Measurements from ENCODE around the gene MCF2L. TPM values are rescaled to one million over a fixed set of nuclear protein-coding genes. Genes with fewer than 3 reads are reported as not detected.

The MCF2L gene
- total RNA-seq, 1 donor, result 3.2 TPM

DNA sequence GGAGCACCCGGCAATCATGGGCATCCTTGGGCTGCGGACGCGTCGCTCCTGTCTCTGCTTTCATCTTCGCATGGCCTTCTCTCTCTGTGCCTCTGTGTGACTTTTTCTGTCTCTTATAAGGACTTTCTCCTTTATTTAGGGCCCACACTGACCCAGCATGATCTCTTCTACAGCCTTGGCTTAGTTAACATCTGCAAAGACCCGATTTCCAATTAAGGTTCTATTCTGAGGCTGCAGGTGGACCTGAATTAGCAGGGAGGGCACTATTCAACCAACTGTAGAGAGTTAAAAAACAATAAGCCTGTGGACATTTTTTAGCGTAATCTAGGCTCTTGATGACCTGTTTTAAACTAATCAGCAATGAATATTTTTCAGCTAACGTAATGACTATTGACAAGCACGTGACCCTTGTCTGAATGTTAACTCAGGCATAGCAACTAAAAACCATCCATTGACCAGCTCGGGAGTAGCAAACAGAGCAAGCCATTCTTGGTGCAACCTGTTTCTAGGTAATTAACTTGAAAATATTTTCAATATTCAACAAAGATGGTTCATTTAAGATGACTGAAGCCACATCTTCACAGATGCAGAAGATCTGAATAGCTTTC, 168.8 kb downstream of the MCF2L start:
- DNase-seq (ENCODE audit: low read depth in 2 of 3, low spot score in 2 of 3), result no peak

GRCh38 chr13:113138792-113139551, 170.0 kb downstream of the MCF2L start:
- DNase-seq (ENCODE audit: low read depth in 2 of 3, low spot score in 2 of 3), result no peak

DNA sequence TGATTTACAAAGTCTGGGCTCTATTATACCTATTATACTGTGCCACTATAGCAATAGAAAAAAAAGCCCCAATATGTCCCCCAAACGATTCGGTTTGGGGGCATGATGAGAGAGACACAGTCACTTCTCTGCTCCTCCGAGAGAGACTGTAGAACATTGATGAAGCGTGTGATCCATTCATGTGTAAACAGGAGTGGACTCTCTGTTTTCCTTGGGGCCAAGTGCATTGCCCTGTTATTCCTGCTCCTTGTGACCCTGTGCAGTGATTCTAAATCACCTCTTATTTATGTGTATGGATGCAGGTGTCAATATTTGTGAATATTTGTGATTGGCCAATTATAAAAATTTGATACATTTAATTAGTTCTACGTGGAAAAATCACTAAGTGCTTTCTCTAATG, 170.6 kb downstream of the MCF2L start:
- no peak for DNase-seq (ENCODE audit: low read depth in 2 of 3, low spot score in 2 of 3)

DNA sequence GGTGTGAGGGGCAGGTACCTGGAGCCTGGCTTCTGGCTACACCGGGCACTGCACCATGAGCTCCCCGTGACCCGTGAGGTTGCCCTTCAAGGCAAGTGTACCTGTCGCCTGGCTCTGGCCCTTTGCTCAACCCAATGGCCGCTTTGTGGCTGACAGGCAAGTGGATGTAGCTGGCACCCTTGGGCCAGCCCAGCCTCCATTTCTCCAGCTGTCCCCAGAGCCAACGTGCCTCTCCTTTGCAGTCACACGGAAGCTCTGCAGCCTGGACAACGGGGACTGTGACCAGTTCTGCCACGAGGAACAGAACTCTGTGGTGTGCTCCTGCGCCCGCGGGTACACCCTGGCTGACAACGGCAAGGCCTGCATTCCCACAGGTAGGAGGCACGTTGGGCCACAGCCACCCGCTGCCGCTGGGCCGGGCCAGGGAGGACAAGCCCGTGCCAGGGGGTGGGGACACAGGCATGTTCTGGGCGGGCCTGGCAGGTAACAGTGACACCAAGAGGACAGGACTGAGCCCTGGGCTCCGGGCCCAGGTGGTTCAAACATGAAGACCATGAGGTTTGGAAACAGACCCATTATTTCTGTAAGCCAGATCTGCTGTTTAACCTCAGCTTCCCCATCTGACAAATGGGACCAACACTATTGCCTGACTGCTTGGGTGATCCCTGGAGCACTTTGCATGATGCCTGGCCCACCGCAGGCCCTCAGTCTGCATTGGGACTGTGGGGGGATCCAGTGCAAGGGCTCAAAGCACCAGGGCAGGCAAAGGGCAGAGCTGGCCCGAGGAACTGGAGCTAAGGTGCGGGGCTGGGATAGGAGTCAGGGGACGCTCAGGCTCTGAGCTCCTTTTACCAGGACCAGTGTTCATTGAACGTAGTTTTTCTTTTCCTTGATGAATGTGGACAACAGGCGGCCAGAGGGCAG, 171.9 kb downstream of the MCF2L start:
- DNase-seq (ENCODE audit: low read depth in 2 of 3, low spot score in 2 of 3), result no peak

- DNase-seq (ENCODE audit: low read depth in 2 of 3, low spot score in 2 of 3), result no peak
Measured at GRCh38 chr13:113141601-113141970, 172.6 kb downstream of the MCF2L start.

DNA sequence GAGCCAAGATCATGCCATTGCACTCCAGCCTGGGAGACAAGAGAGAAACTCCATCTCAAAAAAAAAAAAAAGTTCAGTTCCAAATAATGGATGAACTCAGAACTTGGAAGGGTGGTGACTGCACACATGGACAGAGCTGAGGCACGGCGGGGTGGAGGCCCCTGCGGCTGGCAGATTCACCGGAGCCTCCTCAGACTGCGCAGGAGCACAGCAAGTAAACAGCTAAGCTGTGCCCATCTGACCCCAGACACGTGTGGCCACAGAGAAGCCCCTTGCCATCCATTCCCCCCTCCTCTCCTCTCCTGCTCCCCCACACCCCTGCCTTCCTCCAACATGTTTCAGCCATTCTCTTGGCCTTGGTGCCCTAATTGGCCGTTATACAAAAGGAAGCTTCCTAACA, 173.9 kb downstream of the MCF2L start:
- no peak for DNase-seq (ENCODE audit: low read depth in 2 of 3, low spot score in 2 of 3)

DNA sequence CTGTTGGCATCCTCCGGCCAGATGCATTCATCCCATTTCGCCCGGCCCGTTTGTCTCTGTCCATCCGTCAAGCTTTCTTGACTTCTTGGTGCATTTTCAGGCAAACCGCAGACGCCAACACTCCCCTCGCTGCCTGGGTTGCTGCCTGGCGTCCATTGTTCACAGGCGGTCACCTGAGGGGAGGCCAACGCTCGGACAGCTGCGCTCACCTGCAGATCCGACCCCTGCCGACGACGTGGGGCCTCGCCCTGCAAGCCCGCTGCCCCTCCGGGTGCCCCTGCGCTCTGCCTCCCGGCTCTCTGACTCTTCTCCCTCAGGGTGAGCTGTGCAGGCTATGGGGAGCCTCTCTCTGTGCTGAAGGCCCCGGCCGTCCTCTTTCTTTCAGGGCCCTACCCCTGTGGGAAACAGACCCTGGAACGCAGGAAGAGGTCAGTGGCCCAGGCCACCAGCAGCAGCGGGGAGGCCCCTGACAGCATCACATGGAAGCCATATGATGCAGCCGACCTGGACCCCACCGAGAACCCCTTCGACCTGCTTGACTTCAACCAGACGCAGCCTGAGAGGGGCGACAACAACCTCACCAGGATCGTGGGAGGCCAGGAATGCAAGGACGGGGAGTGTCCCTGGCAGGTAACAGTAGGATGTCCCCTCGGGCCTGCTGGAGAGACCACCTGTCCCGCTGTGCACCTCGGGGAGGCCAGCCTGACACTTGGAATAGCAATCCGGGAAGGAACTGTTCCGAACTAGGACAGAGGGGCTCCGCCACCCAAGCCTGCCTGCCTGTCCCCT, 174.6 kb downstream of the MCF2L start:
- no peak for DNase-seq (ENCODE audit: low read depth in 2 of 3, low spot score in 2 of 3)

DNA sequence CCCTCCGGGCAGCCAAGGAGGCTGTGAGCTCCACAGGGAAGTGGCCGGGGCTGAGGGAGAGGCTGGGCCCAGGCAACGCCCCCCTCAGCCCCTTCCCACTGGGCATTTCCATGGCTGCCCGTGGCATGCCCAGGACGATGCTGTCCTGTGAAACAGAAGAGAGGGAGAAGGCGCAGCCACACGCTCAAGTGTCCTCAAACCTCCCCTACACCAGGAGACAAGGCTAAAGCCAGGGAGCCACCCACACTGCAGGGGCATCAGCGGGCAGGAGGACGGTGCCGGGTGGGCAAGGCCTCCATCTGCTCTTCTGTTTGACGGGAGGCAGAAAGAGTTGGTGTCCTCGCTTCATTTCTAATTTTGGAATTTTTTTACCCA, 175.2 kb downstream of the MCF2L start:
- DNase-seq (ENCODE audit: low read depth in 2 of 3, low spot score in 2 of 3), result no peak

- no peak for DNase-seq (ENCODE audit: low read depth in 2 of 3, low spot score in 2 of 3)
Measured at GRCh38 chr13:113145496-113145895, 176.5 kb downstream of the MCF2L start.

DNA sequence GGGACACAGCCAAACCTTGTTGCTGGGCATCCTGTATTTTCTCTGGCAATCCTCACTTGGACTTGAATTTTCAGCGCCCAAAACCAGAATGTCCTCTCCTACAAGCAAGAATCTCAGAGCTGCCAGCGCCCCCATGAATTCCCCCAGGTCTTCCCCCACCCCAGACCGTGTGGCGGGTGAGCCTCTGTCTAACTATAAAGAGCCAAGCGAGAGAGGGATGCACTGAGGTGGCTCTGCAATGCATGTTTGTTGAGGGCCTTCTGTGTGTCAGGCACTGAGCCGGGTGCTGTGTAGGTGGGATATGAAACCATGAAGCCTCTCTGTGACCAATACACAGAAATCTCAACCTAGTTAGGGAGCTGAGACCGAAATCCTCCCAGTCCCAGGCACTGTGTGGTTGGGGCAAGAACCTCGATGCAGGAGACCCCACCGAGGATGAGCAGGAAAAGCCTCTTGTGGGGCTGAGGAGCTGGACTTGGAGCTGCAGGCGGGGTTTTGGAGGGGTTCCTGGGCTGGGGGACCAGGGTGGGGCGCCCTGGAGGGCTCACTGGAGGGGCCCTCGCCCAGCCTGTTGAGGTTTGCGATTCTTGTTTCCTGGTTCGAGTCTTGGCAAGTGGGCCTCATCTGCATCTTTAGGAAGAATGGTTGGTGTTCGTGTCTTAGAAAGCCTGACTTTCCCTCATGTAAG, 177.0 kb downstream of the MCF2L start:
- DNase-seq (ENCODE audit: low read depth in 2 of 3, low spot score in 2 of 3), result no peak

DNA sequence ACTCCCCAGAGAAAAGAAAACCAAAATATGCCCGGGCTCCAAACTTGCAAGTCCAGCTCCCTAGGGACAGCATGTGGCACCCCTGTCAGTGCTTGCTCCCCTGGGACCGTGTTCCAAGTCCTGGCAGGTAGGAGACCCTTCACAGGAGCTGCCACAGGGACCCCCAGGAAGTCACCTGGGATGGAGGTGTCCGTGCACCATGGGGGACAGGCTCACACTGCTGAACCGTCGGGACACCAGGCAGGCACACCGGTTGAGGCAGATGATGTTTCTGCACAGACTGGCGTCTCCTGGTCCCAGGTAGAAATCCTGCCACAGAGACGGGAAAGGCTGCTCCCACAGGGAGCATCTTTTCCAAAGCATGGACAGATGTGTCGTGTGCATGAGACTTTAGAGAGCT, 177.7 kb downstream of the MCF2L start:
- DNase-seq (ENCODE audit: low read depth in 2 of 3, low spot score in 2 of 3), result no peak

GRCh38 chr13:113147206-113147605, 178.2 kb downstream of the MCF2L start:
- DNase-seq (ENCODE audit: low read depth in 2 of 3, low spot score in 2 of 3), result no peak

DNA sequence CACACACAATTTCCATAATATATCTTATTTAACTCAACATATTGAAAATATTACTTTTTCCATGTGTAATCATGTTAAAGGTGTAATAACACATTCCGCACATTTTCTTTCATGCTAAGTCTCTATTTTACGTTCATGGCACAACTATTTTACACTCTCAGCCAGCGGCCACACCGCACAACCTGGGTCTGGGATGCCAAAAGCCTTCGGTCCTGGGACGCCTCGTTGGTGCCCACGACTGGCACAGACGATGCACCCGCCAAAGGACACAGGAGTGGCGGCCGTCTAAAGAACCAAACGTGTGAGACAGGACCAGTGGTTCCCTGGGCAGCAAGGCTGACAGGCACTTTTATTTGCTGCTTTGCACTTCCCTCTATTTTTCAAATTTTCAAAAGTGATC, 179.4 kb downstream of the MCF2L start:
- no peak for DNase-seq (ENCODE audit: low read depth in 2 of 3, low spot score in 2 of 3)

- DNase-seq (ENCODE audit: low read depth in 2 of 3, low spot score in 2 of 3), result no peak
Measured at GRCh38 chr13:113148940-113149503, 180.0 kb downstream of the MCF2L start.

Other genes with a start within 250 kb of the MCF2L start
- 0.27 TPM for gene F7, start 136.6 kb downstream of the MCF2L start, total RNA-seq
- 0.27 TPM for gene F10, start 153.6 kb downstream of the MCF2L start, total RNA-seq
- gene PROZ, start 189.4 kb downstream of the MCF2L start, total RNA-seq, result not detected
- gene PCID2, start 239.5 kb downstream of the MCF2L start, total RNA-seq, result 43.1 TPM
- 93.4 TPM for gene CUL4A, start 240.4 kb downstream of the MCF2L start, total RNA-seq

All from hematopoietic multipotent progenitor cell (in vitro differentiated cells).